NCI-H526 treated with DMSO at 0.1 percent for 48 hours (cell line): ENCODE results near the gene PCK2.
A peak's percentile ranks its signal among the peaks of the same experiment; 100 is the strongest.
"Not testable (repeated sequence)": the region's sequence is repeated elsewhere in the genome, so short reads cannot be mapped to it uniquely, and the experiment has no call there.

Experiments
- DNase-seq: peaks from one replicate; lab custom pipeline; 2025; lab: John Stamatoyannopoulos, UW

Gene PCK2

GRCh38 chr14:24095271-24096068 lies 1.4 kb downstream of the PCK2 start:
- DNase-seq = no peak

- DNase-seq = no peak
Measured at GRCh38 chr14:24096545-24097181, 2.6 kb downstream of the PCK2 start.

GRCh38 chr14:24098229-24098926 lies 4.3 kb downstream of the PCK2 start:
- DNase-seq = no peak

- DNase-seq = no peak
Measured at GRCh38 chr14:24098927-24099813, 5.1 kb downstream of the PCK2 start.

- no peak for DNase-seq
Measured at GRCh38 chr14:24100197-24100981, 6.3 kb downstream of the PCK2 start.

- no peak for DNase-seq
Measured at GRCh38 chr14:24100982-24101494, 6.9 kb downstream of the PCK2 start.

GRCh38 chr14:24102357-24103048 lies 8.4 kb downstream of the PCK2 start:
- DNase-seq = no peak

GRCh38 chr14:24103451-24103850 lies 9.3 kb downstream of the PCK2 start:
- no peak for DNase-seq

GRCh38 chr14:24105609-24106239 lies 11.6 kb downstream of the PCK2 start:
- DNase-seq = not testable (repeated sequence)

GRCh38 chr14:24106672-24107271 lies 12.7 kb downstream of the PCK2 start:
- no peak for DNase-seq

- DNase-seq = no peak
Measured at GRCh38 chr14:24108336-24108874, 14.3 kb downstream of the PCK2 start.

- no peak for DNase-seq
Measured at GRCh38 chr14:24110060-24110459, 15.9 kb downstream of the PCK2 start.

GRCh38 chr14:24110523-24110922 lies 16.4 kb downstream of the PCK2 start:
- no peak for DNase-seq

GRCh38 chr14:24113379-24113800 lies 19.3 kb downstream of the PCK2 start:
- DNase-seq = no peak

GRCh38 chr14:24113801-24114531 lies 19.9 kb downstream of the PCK2 start:
- peak; percentile 92 for DNase-seq

GRCh38 chr14:24114532-24115421 lies 20.7 kb downstream of the PCK2 start, which contains the start of the genes DCAF11 and NRL:
TSS of gene DCAF11 (plus strand) at chr14:24114777. CDS start at chr14:24115595, 818 bp downstream.
TSS of gene NRL (minus strand) at chr14:24114949. CDS start at chr14:24082848, 32,101 bp downstream.
- peak; percentile 99 for DNase-seq
